Panc1 (cell line): ENCODE results near the gene ENAH.

Experiments
- POLR2AphosphoS5 ChIP-seq: IDR thresholded peaks from 2 replicates; pipeline ENCODE4 v1.6.1; 2012; ENCODE audit warnings: mild to moderate bottlenecking, low read depth, low read length, moderate library complexity
- SIN3A ChIP-seq: IDR thresholded peaks from 2 replicates; pipeline ENCODE4 v1.6.1; 2012; ENCODE audit warnings: low read depth, mild to moderate bottlenecking, low read length, moderate library complexity, borderline replicate concordance; ENCODE audit not compliant: insufficient read depth
- TCF7L2 ChIP-seq: IDR thresholded peaks from 2 replicates; pipeline ENCODE4 v1.6.1; 2011; ENCODE audit warnings: mild to moderate bottlenecking, low read depth, low read length, inconsistent platforms
- TF ChIP-seq, protein P1 (sequence below): fragments of 450-650 bp; IDR thresholded peaks from 2 replicates; pipeline ENCODE4 v1.5.1; 2017; ENCODE audit warnings: mild to moderate bottlenecking
- TF ChIP-seq, protein P2 (sequence below), 2 experiments: IDR thresholded peaks; 2 replicates each; pipeline ENCODE4 v1.6.1; 2011 to 2012; ENCODE audit warnings: low read depth in 2 of 2, control low read depth in 1 of 2, low read length in 1 of 2, mild to moderate bottlenecking in 1 of 2, moderate library complexity in 1 of 2; ENCODE audit not compliant: insufficient read depth in 1 of 2

DNA sequence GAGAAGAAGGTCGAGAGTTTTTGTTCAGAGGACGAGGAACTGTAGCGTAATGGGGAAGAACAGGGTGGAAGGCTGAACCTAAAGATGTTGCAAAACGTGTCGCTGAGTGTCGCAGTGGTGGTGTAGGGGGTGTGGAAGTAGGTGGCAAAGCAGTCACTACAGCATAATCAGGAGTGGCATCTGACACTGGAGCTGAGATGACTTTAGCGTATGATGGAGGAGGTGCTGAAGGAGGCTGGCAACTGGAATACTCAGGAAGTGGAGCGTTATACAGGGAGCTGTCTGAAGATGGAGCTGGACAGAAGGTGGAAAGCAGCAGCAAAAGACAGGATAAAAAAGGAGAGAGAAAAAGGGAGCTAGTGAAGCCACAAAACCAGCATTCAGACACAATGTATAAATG is 135.2 kb downstream of the ENAH start:
- TF ChIP-seq, protein P1, sequence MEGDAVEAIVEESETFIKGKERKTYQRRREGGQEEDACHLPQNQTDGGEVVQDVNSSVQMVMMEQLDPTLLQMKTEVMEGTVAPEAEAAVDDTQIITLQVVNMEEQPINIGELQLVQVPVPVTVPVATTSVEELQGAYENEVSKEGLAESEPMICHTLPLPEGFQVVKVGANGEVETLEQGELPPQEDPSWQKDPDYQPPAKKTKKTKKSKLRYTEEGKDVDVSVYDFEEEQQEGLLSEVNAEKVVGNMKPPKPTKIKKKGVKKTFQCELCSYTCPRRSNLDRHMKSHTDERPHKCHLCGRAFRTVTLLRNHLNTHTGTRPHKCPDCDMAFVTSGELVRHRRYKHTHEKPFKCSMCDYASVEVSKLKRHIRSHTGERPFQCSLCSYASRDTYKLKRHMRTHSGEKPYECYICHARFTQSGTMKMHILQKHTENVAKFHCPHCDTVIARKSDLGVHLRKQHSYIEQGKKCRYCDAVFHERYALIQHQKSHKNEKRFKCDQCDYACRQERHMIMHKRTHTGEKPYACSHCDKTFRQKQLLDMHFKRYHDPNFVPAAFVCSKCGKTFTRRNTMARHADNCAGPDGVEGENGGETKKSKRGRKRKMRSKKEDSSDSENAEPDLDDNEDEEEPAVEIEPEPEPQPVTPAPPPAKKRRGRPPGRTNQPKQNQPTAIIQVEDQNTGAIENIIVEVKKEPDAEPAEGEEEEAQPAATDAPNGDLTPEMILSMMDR: peak; percentile 30; the same call in 1 of the 2 replicates
- no peak for TF ChIP-seq TCF7L2
- TF ChIP-seq POLR2AphosphoS5: no peak
- TF ChIP-seq, protein P2, sequence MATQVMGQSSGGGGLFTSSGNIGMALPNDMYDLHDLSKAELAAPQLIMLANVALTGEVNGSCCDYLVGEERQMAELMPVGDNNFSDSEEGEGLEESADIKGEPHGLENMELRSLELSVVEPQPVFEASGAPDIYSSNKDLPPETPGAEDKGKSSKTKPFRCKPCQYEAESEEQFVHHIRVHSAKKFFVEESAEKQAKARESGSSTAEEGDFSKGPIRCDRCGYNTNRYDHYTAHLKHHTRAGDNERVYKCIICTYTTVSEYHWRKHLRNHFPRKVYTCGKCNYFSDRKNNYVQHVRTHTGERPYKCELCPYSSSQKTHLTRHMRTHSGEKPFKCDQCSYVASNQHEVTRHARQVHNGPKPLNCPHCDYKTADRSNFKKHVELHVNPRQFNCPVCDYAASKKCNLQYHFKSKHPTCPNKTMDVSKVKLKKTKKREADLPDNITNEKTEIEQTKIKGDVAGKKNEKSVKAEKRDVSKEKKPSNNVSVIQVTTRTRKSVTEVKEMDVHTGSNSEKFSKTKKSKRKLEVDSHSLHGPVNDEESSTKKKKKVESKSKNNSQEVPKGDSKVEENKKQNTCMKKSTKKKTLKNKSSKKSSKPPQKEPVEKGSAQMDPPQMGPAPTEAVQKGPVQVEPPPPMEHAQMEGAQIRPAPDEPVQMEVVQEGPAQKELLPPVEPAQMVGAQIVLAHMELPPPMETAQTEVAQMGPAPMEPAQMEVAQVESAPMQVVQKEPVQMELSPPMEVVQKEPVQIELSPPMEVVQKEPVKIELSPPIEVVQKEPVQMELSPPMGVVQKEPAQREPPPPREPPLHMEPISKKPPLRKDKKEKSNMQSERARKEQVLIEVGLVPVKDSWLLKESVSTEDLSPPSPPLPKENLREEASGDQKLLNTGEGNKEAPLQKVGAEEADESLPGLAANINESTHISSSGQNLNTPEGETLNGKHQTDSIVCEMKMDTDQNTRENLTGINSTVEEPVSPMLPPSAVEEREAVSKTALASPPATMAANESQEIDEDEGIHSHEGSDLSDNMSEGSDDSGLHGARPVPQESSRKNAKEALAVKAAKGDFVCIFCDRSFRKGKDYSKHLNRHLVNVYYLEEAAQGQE (IDR thresholded peaks at IDR 0.05; ENCODE audit: insufficient read depth in 1 of 2, low read depth in 2 of 2, low read length in 1 of 2): no peak
- no peak for TF ChIP-seq SIN3A
